Measurements from ENCODE around the gene RETSAT.
A peak's percentile ranks its signal among the peaks of the same experiment; 100 is the strongest.
"Not testable (repeated sequence)": the region's sequence is repeated elsewhere in the genome, so short reads cannot be mapped to it uniquely, and the experiment has no call there.

Gene RETSAT

GRCh38 chr2:85327160-85327821, 27.0 kb downstream of the RETSAT start:
- Histone ChIP-seq H3K27ac (ENCODE audit: low read length) (peak overlapping the region; percentile 84), H3K9me3 (ENCODE audit: insufficient read depth, low read length) (no peaks in the 10 kb centered on the region), H3K36me3 (replicated peaks; ENCODE audit: low read depth, low read length) (peaks cover 34% of the 10 kb centered on the region), H3K4me3 (ENCODE audit: low read length) (peak overlapping the region; percentile 96), H3K4me1 (ENCODE audit: low read length) (peaks cover 36% of the 10 kb centered on the region), H3K4me2 (ENCODE audit: low read length) (peak overlapping the region; percentile 96), H3K9ac (ENCODE audit: low read length) (peak overlapping the region; percentile 99), H4K20me1 (ENCODE audit: insufficient read depth, low read length) (peaks cover 31% of the 10 kb centered on the region), H3K27me3 (ENCODE audit: low read depth, low read length) (no peaks in the 10 kb centered on the region), H2AFZ (ENCODE audit: low read depth, low read length) (no peak overlapping the region), H3K79me2 (ENCODE audit: low read length) (peaks cover 49% of the 10 kb centered on the region)
- TF ChIP-seq EZH2phosphoT487 (IDR thresholded peaks at IDR 0.05; ENCODE audit: low read depth) (no peak), CTCF (IDR thresholded peaks at IDR 0.05; ENCODE audit: low read depth, low read length) (no peak)

GRCh38 chr2:85326406-85327159, 27.7 kb downstream of the RETSAT start:
- no peaks in the 10 kb centered on the region for H3K9me3 ChIP-seq (ENCODE audit: insufficient read depth, low read length)
- H3K79me2 ChIP-seq (ENCODE audit: low read length) = peaks cover 57% of the 10 kb centered on the region
- H3K4me3 ChIP-seq (ENCODE audit: low read length) = peak overlapping the region; percentile 96
- no peak for TF ChIP-seq EZH2phosphoT487 (IDR thresholded peaks at IDR 0.05; ENCODE audit: low read depth)
- TF ChIP-seq CTCF (IDR thresholded peaks at IDR 0.05; ENCODE audit: low read depth, low read length) = no peak
- H3K36me3 ChIP-seq (replicated peaks; ENCODE audit: low read depth, low read length) = peaks cover 41% of the 10 kb centered on the region
- H3K27me3 ChIP-seq (ENCODE audit: low read depth, low read length) = no peaks in the 10 kb centered on the region
- peak overlapping the region; percentile 84 for H3K27ac ChIP-seq (ENCODE audit: low read length)
- peak overlapping the region; percentile 96 for H3K4me2 ChIP-seq (ENCODE audit: low read length)
- H3K9ac ChIP-seq (ENCODE audit: low read length) = peak overlapping the region; percentile 99
- H3K4me1 ChIP-seq (ENCODE audit: low read length) = peaks cover 31% of the 10 kb centered on the region
- peaks cover 38% of the 10 kb centered on the region for H4K20me1 ChIP-seq (ENCODE audit: insufficient read depth, low read length)
- no peak overlapping the region for H2AFZ ChIP-seq (ENCODE audit: low read depth, low read length)

GRCh38 chr2:85325466-85325811, 28.9 kb downstream of the RETSAT start:
- H3K79me2 ChIP-seq (ENCODE audit: low read length) = peaks cover 68% of the 10 kb centered on the region
- H3K27ac ChIP-seq (ENCODE audit: low read length) = no peak overlapping the region
- peaks cover 20% of the 10 kb centered on the region for H3K4me1 ChIP-seq (ENCODE audit: low read length)
- no peaks in the 10 kb centered on the region for H3K27me3 ChIP-seq (ENCODE audit: low read depth, low read length)
- H3K9ac ChIP-seq (ENCODE audit: low read length) = 0 out of 2 replicates have a peak overlapping the region, but pooled peaks have one; percentile 99
- H4K20me1 ChIP-seq (ENCODE audit: insufficient read depth, low read length) = peaks cover 48% of the 10 kb centered on the region
- H3K4me3 ChIP-seq (ENCODE audit: low read length) = peak overlapping the region; percentile 96
- H3K4me2 ChIP-seq (ENCODE audit: low read length) = peak overlapping the region; percentile 96
- H3K9me3 ChIP-seq (ENCODE audit: insufficient read depth, low read length) = no peaks in the 10 kb centered on the region
- TF ChIP-seq CTCF (IDR thresholded peaks at IDR 0.05; ENCODE audit: low read depth, low read length) = no peak
- peaks cover 53% of the 10 kb centered on the region for H3K36me3 ChIP-seq (replicated peaks; ENCODE audit: low read depth, low read length)
- no peak overlapping the region for H2AFZ ChIP-seq (ENCODE audit: low read depth, low read length)

- Histone ChIP-seq H3K4me3 (ENCODE audit: low read length) (peak overlapping the region; percentile 96; the same call in 1 of the 2 replicates), H2AFZ (ENCODE audit: low read depth, low read length) (no peak overlapping the region), H3K9me3 (ENCODE audit: insufficient read depth, low read length) (no peaks in the 10 kb centered on the region), H3K79me2 (ENCODE audit: low read length) (peaks cover 74% of the 10 kb centered on the region), H4K20me1 (ENCODE audit: insufficient read depth, low read length) (peaks cover 51% of the 10 kb centered on the region), H3K27ac (ENCODE audit: low read length) (no peak overlapping the region), H3K4me2 (ENCODE audit: low read length) (peak overlapping the region; percentile 96), H3K4me1 (ENCODE audit: low read length) (peaks cover 20% of the 10 kb centered on the region), H3K36me3 (replicated peaks; ENCODE audit: low read depth, low read length) (peaks cover 58% of the 10 kb centered on the region), H3K27me3 (ENCODE audit: low read depth, low read length) (no peaks in the 10 kb centered on the region), H3K9ac (ENCODE audit: low read length) (no peak overlapping the region)
- TF ChIP-seq EZH2phosphoT487 (IDR thresholded peaks at IDR 0.05; ENCODE audit: low read depth) = no peak
- no peak for TF ChIP-seq CTCF (IDR thresholded peaks at IDR 0.05; ENCODE audit: low read depth, low read length)
Observed at GRCh38 chr2:85324639-85325465, 29.5 kb downstream of the RETSAT start.

- H3K27me3 ChIP-seq (ENCODE audit: low read depth, low read length); H3K4me3 ChIP-seq (ENCODE audit: low read length); H3K4me2 ChIP-seq (ENCODE audit: low read length); H3K9ac ChIP-seq (ENCODE audit: low read length); H3K9me3 ChIP-seq (ENCODE audit: insufficient read depth, low read length); H2AFZ ChIP-seq (ENCODE audit: low read depth, low read length); H3K27ac ChIP-seq (ENCODE audit: low read length): not testable (repeated sequence)
- H3K4me1 ChIP-seq (ENCODE audit: low read length) = peaks cover 20% of the 10 kb centered on the region
- H3K79me2 ChIP-seq (ENCODE audit: low read length) = peaks cover 79% of the 10 kb centered on the region
- peaks cover 64% of the 10 kb centered on the region for H3K36me3 ChIP-seq (replicated peaks; ENCODE audit: low read depth, low read length)
- peaks cover 56% of the 10 kb centered on the region for H4K20me1 ChIP-seq (ENCODE audit: insufficient read depth, low read length)
Observed at GRCh38 chr2:85323988-85324367, 30.4 kb downstream of the RETSAT start.

All from OCI-LY3 (cell line).